ENCODE results near the gene GHR. TPM values are rescaled to one million over a fixed set of nuclear protein-coding genes. Genes with fewer than 3 reads are reported as not detected.
"Not testable (repeated sequence)": the region's sequence is repeated elsewhere in the genome, so short reads cannot be mapped to it uniquely, and the experiment has no call there.

GHR gene
- total RNA-seq, 2 experiments from 2014 or later: not detected

DNA sequence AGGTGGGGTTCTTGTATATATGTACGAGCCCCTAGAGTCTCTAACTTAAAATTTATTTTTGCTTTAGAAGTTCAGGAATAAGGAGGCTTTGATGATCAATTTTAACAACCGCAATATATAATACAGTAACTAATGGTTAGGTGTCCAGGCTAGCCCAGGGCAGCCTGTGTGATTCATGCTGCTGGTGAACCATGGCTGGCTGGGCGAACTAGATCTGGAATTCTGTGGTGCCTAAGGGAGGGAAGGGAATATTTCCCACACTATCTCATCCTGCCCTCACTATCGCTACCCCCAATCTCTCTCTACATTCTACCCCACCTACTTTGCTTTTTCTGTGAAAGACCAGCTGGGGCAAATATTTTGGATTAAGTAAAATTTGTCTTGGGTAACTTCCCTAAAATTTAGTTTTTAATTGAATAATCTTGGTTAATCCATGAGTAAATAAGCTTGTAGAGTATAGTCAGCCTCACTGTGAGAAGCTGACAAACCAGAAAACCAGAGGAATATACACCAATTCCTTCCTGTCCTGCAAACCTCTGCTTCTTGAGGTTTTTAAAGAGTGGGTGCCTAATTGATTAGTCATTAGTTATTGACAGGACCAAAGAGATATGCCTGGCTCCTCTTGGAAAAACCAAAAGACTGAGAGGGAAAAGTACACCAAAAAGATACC lies 218.2 kb downstream of the GHR start:
- CTCF ChIA-PET: no interaction called here

DNA sequence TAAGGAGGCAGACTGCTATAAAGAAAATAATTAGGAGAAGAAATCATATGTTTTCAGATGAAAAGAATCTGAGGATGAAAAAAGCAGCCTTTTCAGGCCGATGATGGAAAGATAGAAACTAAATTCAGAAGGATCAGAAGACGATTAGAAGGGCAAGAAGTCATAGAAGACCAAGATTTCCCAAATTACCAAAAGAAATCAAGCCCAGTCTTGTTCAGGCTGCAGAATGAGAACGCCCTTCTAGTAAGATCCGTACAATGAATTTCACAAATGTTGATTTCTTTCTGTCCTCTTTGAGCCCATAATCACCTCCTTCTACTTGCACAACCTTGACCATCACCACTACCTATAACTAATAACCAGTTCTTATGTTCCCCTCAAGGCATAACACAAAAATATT lies 218.8 kb downstream of the GHR start:
- no peak for DNase-seq
- CTCF ChIA-PET: no interaction called here
- Mint-ChIP-seq H3K9me3 (ENCODE audit: low read depth) (no peaks in the 10 kb centered on the region), H3K36me3 (no peaks in the 10 kb centered on the region), H3K27ac (no peak overlapping the region), H3K4me3 (no peak overlapping the region), H3K27me3 (peaks cover 23% of the 10 kb centered on the region), H3K4me1 (no peaks in the 10 kb centered on the region)
- no peak for ATAC-seq

More for the DNA sequence above, 218.2 kb downstream of the GHR start:
- H3K27ac Mint-ChIP-seq: no peak overlapping the region
- no peaks in the 10 kb centered on the region for H3K9me3 Mint-ChIP-seq (ENCODE audit: low read depth)
- H3K4me3 Mint-ChIP-seq: no peak overlapping the region
- no peaks in the 10 kb centered on the region for H3K4me1 Mint-ChIP-seq
- H3K36me3 Mint-ChIP-seq: no peaks in the 10 kb centered on the region
- ATAC-seq: no peak
- DNase-seq: no peak
- H3K27me3 Mint-ChIP-seq: peaks cover 23% of the 10 kb centered on the region

DNA sequence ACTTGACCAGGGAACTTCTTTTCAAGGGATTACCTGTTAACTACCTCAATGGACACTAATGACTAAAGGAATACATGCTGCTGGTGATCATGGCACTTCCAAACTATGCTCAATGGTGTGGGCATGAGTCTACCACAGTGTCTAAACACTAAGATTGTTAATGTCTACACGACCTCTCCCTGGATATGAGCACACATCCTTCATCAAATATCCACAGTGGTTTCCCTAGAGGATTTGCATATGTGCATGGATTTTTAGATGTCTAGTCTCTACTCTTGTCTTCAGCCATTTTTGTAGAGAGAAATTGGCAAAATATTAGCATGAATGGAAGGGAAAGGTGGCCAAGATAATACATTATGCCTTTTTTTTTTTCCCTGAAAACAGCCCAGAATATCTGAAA lies 220.1 kb downstream of the GHR start:
- DNase-seq (no peak), ATAC-seq (no peak)
- no peak overlapping the region for H3K4me3 Mint-ChIP-seq
- CTCF ChIA-PET: no interaction called here
- no peaks in the 10 kb centered on the region for H3K9me3 Mint-ChIP-seq (ENCODE audit: low read depth)
- no peaks in the 10 kb centered on the region for H3K4me1 Mint-ChIP-seq
- H3K27ac Mint-ChIP-seq: no peak overlapping the region
- no peaks in the 10 kb centered on the region for H3K36me3 Mint-ChIP-seq
- peaks cover 21% of the 10 kb centered on the region for H3K27me3 Mint-ChIP-seq

DNA sequence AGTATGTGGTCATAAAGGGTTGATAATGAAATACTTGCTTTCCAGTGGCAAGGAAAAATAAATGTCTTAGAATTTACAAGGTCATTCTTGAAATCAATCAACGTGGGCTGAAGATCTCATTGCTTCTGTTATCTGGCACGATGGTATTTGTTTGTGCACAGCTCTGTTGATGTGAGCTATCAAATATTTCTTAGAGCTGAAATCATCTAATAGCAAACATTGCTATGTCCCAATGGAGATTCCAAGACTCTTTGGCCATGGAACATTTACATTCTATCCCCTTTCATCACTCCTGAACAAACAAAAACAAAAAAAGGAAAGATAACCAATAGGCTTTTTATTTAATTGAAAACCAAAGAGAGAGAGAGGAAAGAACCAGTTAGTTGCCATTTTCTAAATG lies 221.9 kb downstream of the GHR start:
- ATAC-seq (no peak), DNase-seq (no peak)
- no peak overlapping the region for H3K27ac Mint-ChIP-seq
- CTCF ChIA-PET: no interaction called here
- peaks cover 18% of the 10 kb centered on the region for H3K27me3 Mint-ChIP-seq
- no peak overlapping the region for H3K4me3 Mint-ChIP-seq
- no peaks in the 10 kb centered on the region for H3K9me3 Mint-ChIP-seq (ENCODE audit: low read depth)
- no peaks in the 10 kb centered on the region for H3K36me3 Mint-ChIP-seq
- H3K4me1 Mint-ChIP-seq: no peaks in the 10 kb centered on the region

DNA sequence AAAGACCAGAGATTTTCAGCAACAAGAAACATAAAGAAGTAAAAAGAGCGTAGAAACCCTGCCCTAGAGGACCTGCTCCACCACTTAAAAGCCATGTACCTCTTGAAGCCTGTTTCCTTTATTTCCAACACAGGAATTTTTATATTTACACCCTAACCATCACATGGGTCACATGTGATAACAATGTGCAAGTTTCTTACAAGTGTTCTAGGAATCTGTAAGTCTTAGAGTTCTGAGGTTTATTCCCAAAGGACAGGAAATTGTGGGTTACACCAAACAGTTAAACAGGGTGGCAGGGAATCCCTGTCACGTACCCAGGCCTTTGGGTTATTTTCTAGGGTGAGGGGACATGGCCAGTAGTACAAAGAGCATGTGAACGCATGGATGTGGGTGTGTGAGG lies 224.8 kb downstream of the GHR start:
- no peak overlapping the region for H3K27ac Mint-ChIP-seq
- no peaks in the 10 kb centered on the region for H3K4me1 Mint-ChIP-seq
- no peak for ATAC-seq
- DNase-seq: no peak
- no peaks in the 10 kb centered on the region for H3K36me3 Mint-ChIP-seq
- no peak overlapping the region for H3K4me3 Mint-ChIP-seq
- no peaks in the 10 kb centered on the region for H3K9me3 Mint-ChIP-seq (ENCODE audit: low read depth)
- CTCF ChIA-PET: interaction anchor here (1.0 to 1.3 kb wide), 2 partner anchors 8 to 117 kb away, joined by 4 read pairs; no protein-coding TSS in a partner anchor
- H3K27me3 Mint-ChIP-seq: peaks cover 5% of the 10 kb centered on the region

DNA sequence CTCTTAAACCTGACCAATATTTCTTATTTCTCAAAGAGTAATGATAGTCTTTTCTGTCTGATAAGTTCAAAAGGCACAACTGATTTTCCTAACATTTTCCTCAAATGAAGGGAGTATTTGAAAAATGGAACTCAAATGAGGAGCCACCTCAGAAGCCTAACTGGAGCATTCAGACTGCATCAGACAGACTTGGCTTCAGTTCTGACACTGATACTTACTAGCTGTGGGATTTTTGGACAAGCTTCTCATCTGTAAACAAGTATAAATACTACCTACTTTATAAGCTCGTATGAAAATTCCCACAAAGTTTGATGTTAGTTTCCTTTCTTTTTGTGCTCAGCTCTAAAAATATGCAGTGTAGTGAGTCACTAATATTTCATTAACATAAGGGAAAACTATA lies 225.7 kb downstream of the GHR start:
- no peaks in the 10 kb centered on the region for H3K36me3 Mint-ChIP-seq
- H3K4me1 Mint-ChIP-seq: no peaks in the 10 kb centered on the region
- H3K27ac Mint-ChIP-seq: no peak overlapping the region
- DNase-seq (no peak), ATAC-seq (no peak)
- H3K27me3 Mint-ChIP-seq: peaks cover 2% of the 10 kb centered on the region
- no peaks in the 10 kb centered on the region for H3K9me3 Mint-ChIP-seq (ENCODE audit: low read depth)
- CTCF ChIA-PET: interaction anchor here (1.0 kb wide), 2 partner anchors 8 to 116 kb away, joined by 3 to 4 read pairs; no protein-coding TSS in a partner anchor
- no peak overlapping the region for H3K4me3 Mint-ChIP-seq

DNA sequence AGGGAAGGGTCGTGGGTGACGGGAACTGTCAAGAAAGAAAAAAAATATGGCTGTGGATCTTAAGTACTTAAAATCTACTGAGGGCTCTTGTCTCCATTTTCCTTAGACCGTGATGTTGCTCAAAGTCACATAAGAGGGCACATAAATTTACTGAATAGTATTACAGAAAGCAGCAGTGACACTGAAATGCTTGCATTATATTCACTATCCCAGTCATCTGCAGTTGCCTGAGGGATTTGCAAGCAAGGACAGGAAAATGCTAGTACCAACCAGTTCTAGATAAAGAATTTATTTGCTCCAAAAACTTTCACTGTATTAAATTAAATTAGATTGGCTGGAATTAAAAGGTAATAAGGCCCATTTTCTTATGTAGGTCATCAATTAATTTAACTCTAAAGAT lies 226.8 kb downstream of the GHR start:
- CTCF ChIA-PET: no interaction called here
- Mint-ChIP-seq H3K36me3 (no peaks in the 10 kb centered on the region), H3K4me3 (no peak overlapping the region), H3K27ac (no peak overlapping the region), H3K9me3 (ENCODE audit: low read depth) (no peaks in the 10 kb centered on the region), H3K4me1 (no peaks in the 10 kb centered on the region), H3K27me3 (no peaks in the 10 kb centered on the region)
- ATAC-seq (no peak), DNase-seq (no peak)

DNA sequence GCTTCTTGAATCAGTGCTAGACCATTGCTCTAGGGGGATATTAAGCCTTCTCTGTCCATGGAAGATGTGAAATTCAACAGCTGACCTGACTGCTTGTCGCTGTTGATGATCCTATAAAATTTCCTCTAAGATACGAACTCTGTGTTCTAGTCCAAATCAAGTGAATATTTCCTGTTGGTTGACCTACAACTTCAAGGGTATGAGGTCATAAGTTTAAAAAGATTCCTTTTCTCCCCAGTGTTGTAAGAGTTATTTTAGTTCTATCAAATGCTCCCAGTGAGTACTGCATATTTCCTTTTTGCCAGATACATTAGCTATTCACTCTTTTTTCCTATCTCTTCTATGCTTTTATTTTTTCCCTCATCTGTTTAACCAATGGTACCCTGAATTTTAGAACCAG lies 230.5 kb downstream of the GHR start:
- Mint-ChIP-seq H3K4me3 (no peak overlapping the region), H3K27me3 (peaks cover 4% of the 10 kb centered on the region), H3K27ac (no peak overlapping the region), H3K9me3 (ENCODE audit: low read depth) (no peaks in the 10 kb centered on the region), H3K4me1 (no peaks in the 10 kb centered on the region), H3K36me3 (no peaks in the 10 kb centered on the region)
- CTCF ChIA-PET: no interaction called here
- DNase-seq (no peak), ATAC-seq (no peak)

DNA sequence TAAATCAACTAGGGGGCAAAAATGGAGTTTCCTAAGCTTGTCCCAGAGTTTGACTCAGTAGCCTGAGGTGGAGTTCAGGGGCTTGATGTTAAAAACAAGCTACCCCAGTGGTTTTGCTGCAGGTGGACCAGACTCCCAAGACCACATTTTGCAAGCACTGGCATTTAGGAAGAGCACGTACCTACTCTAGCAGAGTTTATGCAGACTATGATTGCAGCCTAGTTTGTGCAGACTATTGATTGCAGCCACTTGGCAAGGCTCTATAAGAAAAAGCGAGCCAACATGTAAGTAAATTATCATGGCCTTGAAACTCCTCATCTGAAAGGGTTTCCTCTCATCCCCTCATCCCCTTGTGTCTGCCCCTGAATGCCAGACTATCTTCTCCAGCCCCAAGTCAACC lies 231.4 kb downstream of the GHR start:
- H3K4me3 Mint-ChIP-seq: no peak overlapping the region
- H3K4me1 Mint-ChIP-seq: no peaks in the 10 kb centered on the region
- H3K36me3 Mint-ChIP-seq: no peaks in the 10 kb centered on the region
- CTCF ChIA-PET: no interaction called here
- H3K27ac Mint-ChIP-seq: no peak overlapping the region
- DNase-seq (no peak), ATAC-seq (no peak)
- H3K9me3 Mint-ChIP-seq (ENCODE audit: low read depth): no peaks in the 10 kb centered on the region
- peaks cover 4% of the 10 kb centered on the region for H3K27me3 Mint-ChIP-seq

DNA sequence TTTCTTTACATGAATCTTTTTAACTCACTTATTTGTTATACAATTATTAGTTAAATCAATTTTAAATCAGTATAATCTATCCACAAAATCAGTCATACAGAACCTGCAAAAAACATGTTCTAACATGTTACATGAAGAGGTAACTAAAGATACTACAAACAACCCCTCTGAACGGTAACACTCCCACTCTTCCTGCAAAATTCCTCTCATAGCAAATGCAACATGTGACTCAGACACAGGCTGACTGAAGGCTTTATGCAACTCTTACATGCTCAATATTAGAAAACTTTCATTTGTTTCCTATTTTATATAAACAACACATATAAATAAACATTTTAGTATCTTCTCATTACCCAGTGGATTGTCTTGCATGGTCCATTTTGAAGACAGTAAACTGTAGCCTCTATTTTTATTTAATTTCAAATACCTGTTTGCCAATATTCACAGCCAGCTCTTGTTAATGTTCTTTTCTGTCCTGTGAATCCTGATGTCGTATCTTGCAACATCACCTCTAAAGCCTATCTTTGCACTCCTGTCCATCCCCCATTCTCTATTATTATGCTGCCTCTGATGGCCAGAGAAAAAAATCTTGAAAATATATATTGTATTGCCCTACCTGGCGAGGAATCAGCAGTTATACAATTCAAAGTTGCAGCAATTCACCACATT lies 232.9 kb downstream of the GHR start:
- no peak overlapping the region for H3K27ac Mint-ChIP-seq
- H3K36me3 Mint-ChIP-seq: peaks cover 1% of the 10 kb centered on the region
- H3K4me1 Mint-ChIP-seq: no peaks in the 10 kb centered on the region
- H3K4me3 Mint-ChIP-seq: no peak overlapping the region
- peaks cover 6% of the 10 kb centered on the region for H3K27me3 Mint-ChIP-seq
- DNase-seq: no peak
- CTCF ChIA-PET: interaction anchor here (1.2 to 1.7 kb wide), 3 partner anchors 9 to 651 kb away, joined by 3 to 4 read pairs (median 3); no protein-coding TSS in a partner anchor
- ATAC-seq: no peak
- no peaks in the 10 kb centered on the region for H3K9me3 Mint-ChIP-seq (ENCODE audit: low read depth)

DNA sequence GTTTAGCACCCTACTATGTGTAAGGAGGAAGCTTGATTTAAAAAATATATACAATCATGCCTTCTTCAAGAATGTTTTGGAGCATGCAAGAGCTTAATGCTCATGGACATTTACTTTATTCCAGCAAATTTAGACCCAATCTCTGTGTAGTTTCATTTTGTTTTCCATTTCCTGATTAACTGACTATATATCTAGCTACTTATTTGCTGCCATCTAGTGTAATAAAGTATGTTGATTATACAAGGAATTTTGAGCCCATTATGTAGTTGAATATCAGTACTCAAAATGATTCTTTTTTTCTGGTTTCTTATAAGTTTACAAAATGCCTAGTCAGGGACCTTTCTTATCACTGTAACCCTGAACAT lies 233.4 kb downstream of the GHR start:
- Mint-ChIP-seq H3K27ac (no peak overlapping the region), H3K9me3 (ENCODE audit: low read depth) (no peaks in the 10 kb centered on the region), H3K4me1 (no peaks in the 10 kb centered on the region), H3K4me3 (no peak overlapping the region), H3K27me3 (peaks cover 6% of the 10 kb centered on the region), H3K36me3 (peaks cover 1% of the 10 kb centered on the region)
- CTCF ChIA-PET: interaction anchor here (0.9 to 1.7 kb wide), 5 partner anchors 8 to 651 kb away, joined by 3 to 4 read pairs (median 3); no protein-coding TSS in a partner anchor
- ATAC-seq: no peak
- DNase-seq: no peak

DNA sequence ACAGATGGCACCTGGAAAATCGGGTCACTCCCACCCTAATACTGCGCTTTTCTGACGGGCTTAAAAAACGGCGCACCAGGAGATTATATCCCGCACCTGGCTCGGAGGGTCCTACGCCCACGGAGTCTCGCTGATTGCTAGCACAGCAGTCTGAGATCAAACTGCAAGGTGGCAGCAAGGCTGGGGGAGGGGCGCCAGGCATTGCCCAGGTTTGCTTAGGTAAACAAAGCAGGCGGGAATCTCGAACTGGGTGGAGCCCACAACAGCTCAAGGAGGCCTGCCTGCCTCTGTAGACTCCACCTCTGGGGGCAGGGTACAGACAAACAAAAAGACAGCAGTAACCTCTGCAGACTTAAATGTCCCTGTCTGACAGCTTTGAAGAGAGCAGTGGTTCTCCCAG lies 236.6 kb downstream of the GHR start:
- H3K27ac Mint-ChIP-seq; DNase-seq; H3K9me3 Mint-ChIP-seq (ENCODE audit: low read depth); H3K4me1 Mint-ChIP-seq; CTCF ChIA-PET; H3K27me3 Mint-ChIP-seq; H3K36me3 Mint-ChIP-seq; H3K4me3 Mint-ChIP-seq; ATAC-seq: not testable (repeated sequence)

DNA sequence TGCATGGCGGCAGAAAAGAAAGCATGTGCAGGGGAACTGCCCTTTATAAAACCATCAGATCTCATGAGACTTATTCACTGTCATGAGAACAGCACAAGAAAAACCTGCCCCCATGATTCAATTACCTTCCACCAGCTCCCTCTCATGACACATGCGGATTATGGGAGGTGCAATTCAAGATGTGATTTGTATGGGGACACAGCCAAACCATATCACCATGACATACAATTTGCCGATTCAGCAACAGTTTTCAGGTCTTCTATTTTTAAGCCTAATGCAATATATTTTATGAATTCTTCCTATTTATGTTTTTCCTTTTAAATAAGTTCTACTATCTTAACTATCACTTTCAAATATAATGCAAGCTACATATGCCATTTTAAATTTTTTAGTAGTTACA lies 242.6 kb downstream of the GHR start:
- Mint-ChIP-seq H3K4me1 (no peaks in the 10 kb centered on the region), H3K27ac (no peak overlapping the region), H3K27me3 (peaks cover 16% of the 10 kb centered on the region), H3K4me3 (no peak overlapping the region), H3K9me3 (ENCODE audit: low read depth) (no peaks in the 10 kb centered on the region), H3K36me3 (no peaks in the 10 kb centered on the region)
- ATAC-seq (no peak), DNase-seq (no peak)
- CTCF ChIA-PET: no interaction called here

DNA sequence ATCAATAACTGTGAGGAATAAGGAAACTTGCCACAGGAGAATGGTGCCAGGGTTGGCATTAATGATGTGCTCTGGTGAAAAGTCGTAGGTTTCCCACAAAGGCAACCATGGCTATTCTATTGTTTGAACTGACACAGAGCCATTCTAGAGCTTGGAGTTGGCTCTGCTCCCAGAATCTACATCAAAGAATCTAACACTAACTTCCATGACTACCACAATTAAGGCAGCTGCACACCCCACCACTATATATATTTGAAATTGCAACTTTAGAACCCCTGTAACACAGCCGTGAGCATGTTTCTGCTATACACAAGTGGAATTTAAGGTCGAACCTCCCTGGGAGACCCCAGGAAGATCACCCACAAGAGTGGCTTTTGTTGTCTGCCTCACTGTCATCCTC lies 243.6 kb downstream of the GHR start:
- DNase-seq (no peak), ATAC-seq (no peak)
- Mint-ChIP-seq H3K4me1 (no peaks in the 10 kb centered on the region), H3K27me3 (peaks cover 16% of the 10 kb centered on the region), H3K36me3 (no peaks in the 10 kb centered on the region), H3K27ac (no peak overlapping the region), H3K4me3 (no peak overlapping the region), H3K9me3 (ENCODE audit: low read depth) (no peaks in the 10 kb centered on the region)
- CTCF ChIA-PET: interaction anchor here (1.0 to 2.0 kb wide), 2 partner anchors 8 to 101 kb away, joined by 3 to 5 read pairs; no protein-coding TSS in a partner anchor
